Inferior parietal cortex (tissue), 1 donor: ENCODE results near the gene ADGRL3.
"Not testable (repeated sequence)": the region's sequence is repeated elsewhere in the genome, so short reads cannot be mapped to it uniquely, and the experiment has no call there.

Source experiments
- DNase-seq: peaks from one replicate; pipeline ENCODE4 v3.0.0-alpha.2; 2016; ENCODE audit errors: extremely low spot score

Gene ADGRL3

GRCh38 chr4:61205066-61205465 lies 4.9 kb downstream of the ADGRL3 start:
- DNase-seq = no peak

DNA sequence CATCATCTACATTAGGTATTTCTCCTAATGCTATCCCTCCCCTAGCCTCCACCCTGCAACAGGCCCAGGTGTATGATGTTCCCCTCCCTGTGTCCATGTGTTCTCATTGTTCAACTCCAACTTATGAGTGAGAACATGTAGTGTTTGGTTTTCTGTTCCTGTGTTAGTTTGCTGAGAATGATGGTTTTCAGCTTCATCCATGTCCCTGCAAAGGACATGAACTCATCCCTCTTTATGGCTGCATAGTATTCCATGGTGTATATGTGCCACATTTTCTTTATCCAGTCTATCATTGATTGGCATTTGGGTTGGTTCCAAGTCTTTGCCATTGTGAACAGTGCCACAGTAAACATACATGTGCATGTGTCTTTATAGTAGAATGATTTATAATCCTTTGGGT lies 7.0 kb downstream of the ADGRL3 start:
- not testable (repeated sequence) for DNase-seq

GRCh38 chr4:61210186-61210939 lies 10.2 kb downstream of the ADGRL3 start:
- no peak for DNase-seq

DNA sequence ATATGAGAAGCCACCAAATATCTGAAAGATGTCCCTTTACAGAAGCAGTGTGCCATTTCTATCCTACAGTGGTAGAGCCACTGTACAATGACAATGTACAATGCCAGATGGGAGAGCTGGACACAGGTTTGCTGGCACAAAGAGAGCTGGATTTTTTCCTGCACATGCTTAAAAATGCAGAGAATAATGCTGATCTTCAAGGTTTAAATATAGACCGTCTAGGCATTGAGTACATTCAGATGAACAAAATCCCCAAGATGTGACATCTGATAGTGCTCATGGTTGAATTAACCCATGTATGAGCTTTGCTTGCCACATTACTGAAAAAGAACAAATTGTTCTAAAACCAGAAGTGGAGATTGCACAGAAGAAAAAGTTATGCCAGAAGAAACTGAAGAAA lies 11.7 kb downstream of the ADGRL3 start:
- no peak for DNase-seq

GRCh38 chr4:61212788-61213187 lies 12.7 kb downstream of the ADGRL3 start:
- DNase-seq = no peak

GRCh38 chr4:61214680-61215079 lies 14.6 kb downstream of the ADGRL3 start:
- no peak for DNase-seq

DNA sequence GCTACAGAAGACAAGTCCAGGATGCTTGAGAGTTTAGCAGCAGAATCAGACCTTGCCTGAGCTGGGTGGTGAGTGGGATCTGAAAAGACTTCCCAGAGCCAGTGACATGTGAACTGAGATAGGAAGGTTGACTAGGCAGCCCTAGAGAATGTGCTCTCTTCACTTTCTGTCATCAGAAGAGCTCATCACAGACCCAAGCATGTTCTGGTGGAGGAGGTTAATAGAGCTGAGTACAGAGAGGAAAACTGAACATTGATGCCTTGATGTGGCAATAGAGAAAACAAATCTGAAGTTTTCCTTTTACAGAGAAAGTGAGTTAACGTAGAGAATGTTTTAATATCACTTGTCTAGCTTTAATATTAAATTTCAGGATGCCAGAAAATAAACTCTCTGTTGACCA lies 17.1 kb downstream of the ADGRL3 start:
- no peak for DNase-seq

GRCh38 chr4:61220556-61220955 lies 20.4 kb downstream of the ADGRL3 start:
- DNase-seq = no peak

DNA sequence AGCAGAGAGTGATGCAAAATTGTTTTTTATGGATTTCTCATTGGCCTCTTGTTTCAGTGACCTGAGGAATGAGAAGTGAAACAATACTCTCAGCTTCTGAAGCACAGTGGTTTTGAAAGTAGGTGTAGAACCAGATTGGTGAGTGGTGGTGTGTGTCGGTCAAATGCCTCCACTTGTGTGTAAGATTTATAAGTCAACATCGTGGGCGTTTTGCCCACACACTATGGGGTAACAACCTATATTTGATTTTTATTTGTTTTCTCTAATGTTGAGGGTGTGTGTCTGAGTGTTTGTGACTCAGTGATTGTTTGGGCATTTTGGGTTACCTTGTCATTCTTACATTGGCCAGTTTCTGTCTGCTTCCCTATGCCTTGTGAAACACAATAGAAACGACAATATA lies 23.3 kb downstream of the ADGRL3 start:
- DNase-seq = no peak

DNA sequence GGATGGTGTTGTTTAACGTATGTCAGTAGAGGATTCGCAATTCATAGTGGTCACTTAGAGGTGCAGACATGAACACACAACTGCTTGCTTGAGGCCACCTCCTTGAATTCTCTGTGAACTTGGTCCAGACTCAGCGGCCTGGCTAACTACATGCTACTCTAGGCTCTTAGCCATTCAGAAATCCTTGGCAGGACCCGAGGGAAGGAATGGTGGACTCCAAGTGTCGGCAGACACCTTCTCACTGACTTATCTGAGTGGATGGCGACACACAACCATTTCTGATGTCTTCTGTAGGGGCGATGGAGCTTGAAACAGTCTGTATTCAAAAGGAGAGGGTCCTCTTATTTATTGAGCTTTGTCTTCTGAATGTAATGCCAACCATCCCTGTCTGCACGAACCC lies 24.4 kb downstream of the ADGRL3 start:
- DNase-seq = no peak

DNA sequence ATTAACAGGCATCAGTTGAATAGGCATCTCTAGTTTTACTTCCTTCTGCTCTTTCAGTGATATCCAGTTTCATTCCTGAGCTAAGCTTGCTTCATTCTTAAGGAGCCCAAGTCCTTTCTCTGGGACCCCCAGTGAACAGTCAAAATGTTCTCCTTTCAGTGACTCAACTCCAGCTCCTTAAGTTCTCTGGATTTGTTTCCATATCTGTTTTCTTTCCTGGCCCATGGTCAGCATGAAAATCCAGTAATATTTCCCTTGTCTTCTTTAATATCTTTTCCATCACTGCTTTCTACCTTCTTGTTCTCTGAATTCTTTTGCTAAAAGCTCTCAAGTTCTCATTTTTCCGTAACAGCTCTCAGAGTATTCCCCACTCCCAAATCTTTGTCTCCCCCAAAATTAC lies 25.5 kb downstream of the ADGRL3 start:
- DNase-seq = no peak

DNA sequence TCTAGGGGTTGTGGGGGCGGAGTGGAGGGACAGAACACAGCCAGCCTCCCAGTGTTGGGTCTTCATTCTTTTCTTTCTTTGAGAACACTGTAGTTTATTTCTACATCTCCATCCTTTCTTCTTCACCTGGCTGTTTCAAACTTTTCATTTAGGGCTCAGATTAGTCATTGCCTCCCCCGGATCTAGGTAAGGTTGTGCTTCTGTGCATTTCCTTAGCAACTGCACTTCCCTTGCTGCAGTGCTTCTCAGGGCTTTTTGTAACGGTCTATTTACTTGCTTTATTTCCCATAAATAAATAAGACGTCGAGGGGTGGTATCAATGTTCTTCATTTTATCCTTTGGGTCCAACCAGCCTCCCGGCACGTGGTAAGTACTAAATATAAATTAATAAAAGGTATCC lies 31.3 kb downstream of the ADGRL3 start:
- no peak for DNase-seq

GRCh38 chr4:61239250-61239649 lies 39.1 kb downstream of the ADGRL3 start:
- no peak for DNase-seq

- no peak for DNase-seq
Measured at GRCh38 chr4:61243962-61244361, 43.8 kb downstream of the ADGRL3 start.

- DNase-seq = no peak
Measured at GRCh38 chr4:61245069-61245714, 45.1 kb downstream of the ADGRL3 start.

DNA sequence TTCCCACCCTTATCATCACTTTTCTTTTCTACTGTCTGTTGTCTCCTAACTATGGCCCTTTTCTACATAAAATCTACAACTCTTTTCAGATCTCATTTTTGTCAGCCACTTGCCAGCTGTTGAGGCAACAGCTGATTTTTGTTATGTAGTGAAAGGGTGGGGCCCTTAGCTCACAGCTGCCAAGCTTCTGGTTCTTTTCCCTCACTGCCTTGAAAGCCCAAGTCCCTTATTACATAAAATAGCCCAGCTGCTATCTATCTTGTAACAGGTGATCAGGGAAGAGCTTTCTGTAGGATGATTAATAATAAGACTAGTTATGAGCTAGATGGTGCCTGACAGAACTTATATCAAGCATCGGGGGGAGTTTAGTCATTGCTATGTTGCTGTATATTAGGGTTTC lies 45.9 kb downstream of the ADGRL3 start:
- DNase-seq = no peak

DNA sequence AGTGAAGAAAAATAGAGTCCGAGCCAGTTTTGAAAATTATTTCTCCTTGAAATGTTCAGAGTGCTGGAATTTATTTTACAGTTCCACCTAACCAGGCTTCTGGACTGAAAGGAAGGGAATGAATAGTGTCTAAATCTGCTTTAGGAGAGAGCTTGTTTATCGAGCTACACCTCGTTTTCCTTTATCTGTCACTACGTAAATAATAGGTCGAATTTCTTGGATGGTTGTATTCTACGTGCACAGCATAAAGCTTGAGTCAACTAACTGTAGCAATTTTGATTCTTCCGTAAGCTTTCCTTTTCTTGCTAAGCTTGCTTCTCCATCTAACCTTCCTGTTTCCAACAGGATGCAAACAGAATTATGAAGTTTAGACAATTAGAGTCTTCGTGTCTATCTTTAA lies 48.6 kb downstream of the ADGRL3 start:
- DNase-seq = no peak

DNA sequence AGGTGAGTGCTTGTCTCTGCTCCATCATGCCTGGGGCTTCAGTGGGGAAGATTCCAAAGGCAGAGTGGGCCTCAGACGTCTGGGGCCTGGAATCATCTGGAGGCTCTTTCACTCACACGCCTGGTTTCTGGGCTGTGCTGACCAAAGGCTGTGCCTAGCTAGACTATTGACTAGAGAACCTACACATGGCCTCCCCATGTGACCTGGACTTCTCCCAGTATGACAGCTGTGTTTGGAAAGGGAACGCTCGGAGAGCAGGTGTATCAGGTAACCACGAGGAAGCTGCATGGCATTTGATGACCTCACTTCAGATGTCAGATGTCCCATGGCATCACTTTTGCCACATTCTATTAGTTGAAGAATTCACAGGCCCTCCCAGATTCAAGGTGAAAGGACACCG lies 51.0 kb downstream of the ADGRL3 start:
- no peak for DNase-seq

- no peak for DNase-seq
Measured at GRCh38 chr4:61254406-61254805, 54.3 kb downstream of the ADGRL3 start.

DNA sequence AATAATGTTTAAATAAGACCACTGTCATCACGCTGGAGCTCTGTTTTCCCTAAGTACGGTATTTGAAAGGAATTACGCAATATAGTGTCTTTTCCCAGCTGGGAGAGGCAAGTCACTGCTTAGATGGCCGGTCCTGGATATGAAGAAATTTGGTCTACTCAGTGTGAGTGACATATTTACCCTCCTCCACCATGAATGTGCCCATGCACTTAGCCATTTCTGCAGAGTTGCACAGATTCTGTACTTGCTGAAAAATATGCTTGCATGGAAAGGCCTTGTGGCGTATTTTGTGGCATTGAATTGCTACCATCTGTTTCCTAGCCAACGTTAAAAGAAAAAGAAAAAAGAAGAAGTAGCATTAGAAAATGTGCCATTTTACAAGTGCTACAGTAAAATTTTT lies 73.1 kb downstream of the ADGRL3 start:
- DNase-seq = no peak

DNA sequence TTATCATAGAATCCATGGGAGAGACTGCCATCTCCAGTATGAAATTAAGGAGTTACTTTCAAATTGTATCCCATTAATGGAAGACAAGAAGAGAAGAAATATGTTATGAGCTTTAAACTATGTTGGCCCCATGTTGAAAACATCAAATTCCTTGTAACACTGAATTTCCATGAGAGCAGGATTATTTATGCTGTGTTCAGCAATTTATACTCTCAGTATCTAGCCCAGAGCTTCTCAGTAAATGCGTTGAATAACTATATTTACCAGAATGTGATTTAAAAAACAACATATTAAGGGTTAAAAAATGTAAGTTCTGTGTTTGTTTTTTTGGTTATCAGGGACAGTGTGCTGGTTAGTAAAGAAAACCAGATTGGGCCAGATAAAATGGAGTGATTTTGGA lies 74.2 kb downstream of the ADGRL3 start:
- no peak for DNase-seq

DNA sequence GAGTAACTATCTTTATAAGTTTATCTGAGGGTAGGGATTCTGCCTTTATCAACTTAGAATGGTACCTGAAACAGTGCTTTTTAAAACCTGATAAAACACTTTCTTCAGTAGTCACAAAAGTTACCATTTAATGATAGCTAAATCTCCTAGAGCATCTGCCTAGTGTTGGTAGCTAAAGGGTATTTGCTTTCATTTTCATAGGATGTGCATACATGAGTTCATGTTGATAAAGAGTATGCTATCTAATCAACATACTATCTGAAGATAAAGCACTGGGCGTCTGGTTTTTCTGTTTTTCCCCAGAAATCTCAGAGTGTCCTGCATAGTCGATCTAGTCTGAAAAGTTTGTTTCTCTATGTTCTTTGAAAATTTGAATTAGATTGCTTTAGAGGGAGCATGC lies 75.1 kb downstream of the ADGRL3 start:
- no peak for DNase-seq

DNA sequence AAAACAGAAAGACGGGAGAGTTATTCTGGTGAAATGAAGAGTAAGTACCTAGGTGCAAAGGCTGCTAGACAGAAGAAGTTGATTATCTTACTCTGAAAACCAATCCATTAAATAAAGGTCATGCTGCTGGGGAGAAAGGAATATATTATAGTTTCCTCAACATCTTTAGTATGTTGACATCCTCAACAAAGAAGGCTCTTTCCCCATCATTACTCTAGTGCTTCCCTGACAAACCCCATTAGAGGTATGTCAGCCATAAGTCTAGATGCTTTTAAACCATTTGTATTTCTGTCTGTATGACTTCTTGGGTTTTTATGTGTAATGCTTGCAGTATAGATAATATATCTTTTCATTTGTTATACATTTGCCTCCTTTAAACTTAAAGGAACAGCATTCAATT lies 75.9 kb downstream of the ADGRL3 start:
- no peak for DNase-seq
